Measurements from ENCODE around the gene KRT6C. TPM values are rescaled to one million over a fixed set of nuclear protein-coding genes. Genes with fewer than 3 reads are reported as not detected.
"Not testable (repeated sequence)": the region's sequence is repeated elsewhere in the genome, so short reads cannot be mapped to it uniquely, and the experiment has no call there.

Gene KRT6C
- total RNA-seq, 1 experiment from 2014 or later: not detected

- TF ChIP-seq, protein P1, sequence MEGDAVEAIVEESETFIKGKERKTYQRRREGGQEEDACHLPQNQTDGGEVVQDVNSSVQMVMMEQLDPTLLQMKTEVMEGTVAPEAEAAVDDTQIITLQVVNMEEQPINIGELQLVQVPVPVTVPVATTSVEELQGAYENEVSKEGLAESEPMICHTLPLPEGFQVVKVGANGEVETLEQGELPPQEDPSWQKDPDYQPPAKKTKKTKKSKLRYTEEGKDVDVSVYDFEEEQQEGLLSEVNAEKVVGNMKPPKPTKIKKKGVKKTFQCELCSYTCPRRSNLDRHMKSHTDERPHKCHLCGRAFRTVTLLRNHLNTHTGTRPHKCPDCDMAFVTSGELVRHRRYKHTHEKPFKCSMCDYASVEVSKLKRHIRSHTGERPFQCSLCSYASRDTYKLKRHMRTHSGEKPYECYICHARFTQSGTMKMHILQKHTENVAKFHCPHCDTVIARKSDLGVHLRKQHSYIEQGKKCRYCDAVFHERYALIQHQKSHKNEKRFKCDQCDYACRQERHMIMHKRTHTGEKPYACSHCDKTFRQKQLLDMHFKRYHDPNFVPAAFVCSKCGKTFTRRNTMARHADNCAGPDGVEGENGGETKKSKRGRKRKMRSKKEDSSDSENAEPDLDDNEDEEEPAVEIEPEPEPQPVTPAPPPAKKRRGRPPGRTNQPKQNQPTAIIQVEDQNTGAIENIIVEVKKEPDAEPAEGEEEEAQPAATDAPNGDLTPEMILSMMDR (IDR thresholded peaks at IDR 0.05; ENCODE audit: unreplicated experiment): no peak
- H3K9me3 Mint-ChIP-seq (ENCODE audit: low read depth, unreplicated experiment): no peaks in the 10 kb centered on the region
Observed at GRCh38 chr12:52488736-52489135, 15.1 kb upstream of the KRT6C start.

DNA sequence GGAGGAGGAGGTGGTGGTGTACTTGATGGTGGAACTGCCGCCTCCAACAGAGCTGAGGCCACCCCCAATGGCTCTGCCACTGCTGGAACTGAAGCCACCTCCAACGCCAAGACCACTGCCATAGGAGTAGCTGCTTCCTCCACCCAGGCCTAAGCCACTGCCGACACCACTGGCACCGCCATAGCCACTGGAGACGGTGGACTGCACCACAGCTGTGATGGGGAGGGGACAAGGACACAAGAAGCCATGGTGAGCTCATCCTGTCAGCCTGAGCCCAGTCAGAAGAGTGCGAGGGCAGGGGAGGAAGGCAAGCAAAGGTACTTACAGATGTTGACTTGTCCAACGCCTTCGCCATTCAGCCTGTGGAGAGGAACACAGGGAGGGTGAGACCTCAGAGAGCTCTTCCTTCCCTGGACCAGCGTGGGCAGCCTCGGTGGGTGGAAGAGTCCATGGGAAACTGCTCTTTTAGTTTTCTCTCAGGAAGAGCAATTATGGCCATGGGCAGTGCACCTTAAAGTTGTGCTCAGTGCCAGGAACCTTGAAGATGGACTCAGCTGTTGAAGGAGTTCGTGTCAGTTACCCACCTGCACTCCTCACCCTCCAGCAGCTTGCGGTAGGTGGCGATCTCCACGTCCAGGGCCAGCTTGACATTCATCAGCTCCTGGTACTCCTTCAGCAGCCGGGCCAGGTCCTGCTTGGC lies 14.3 kb upstream of the KRT6C start:
- H3K27me3 Mint-ChIP-seq (ENCODE audit: unreplicated experiment): peaks cover 92% of the 10 kb centered on the region
- intact Hi-C loops (cut with micrococcal nuclease; ENCODE audit: unreplicated experiment); DNase-seq; CTCF ChIA-PET; H3K9me3 Mint-ChIP-seq (ENCODE audit: low read depth, unreplicated experiment); H3K27ac Mint-ChIP-seq (ENCODE audit: unreplicated experiment); H3K36me3 Mint-ChIP-seq (ENCODE audit: insufficient read depth, unreplicated experiment); H3K4me1 Mint-ChIP-seq (ENCODE audit: low read depth, unreplicated experiment); BruUV-seq (replicated peaks); H3K4me3 Mint-ChIP-seq (ENCODE audit: low read depth, unreplicated experiment): not testable (repeated sequence)

More at GRCh38 chr12:52488736-52489135, 15.1 kb upstream of the KRT6C start:
- Mint-ChIP-seq H3K4me1 (ENCODE audit: low read depth, unreplicated experiment) (no peaks in the 10 kb centered on the region), H3K27ac (ENCODE audit: unreplicated experiment) (no peak overlapping the region), H3K4me3 (ENCODE audit: low read depth, unreplicated experiment) (no peak overlapping the region), H3K27me3 (ENCODE audit: unreplicated experiment) (peaks cover 92% of the 10 kb centered on the region), H3K36me3 (ENCODE audit: insufficient read depth, unreplicated experiment) (no peaks in the 10 kb centered on the region)
- intact Hi-C loops (cut with micrococcal nuclease; ENCODE audit: unreplicated experiment): no loop called here
- no peak for DNase-seq
- BruUV-seq (replicated peaks): no TSS peak
- CTCF ChIA-PET: interaction anchor here (0.6 kb wide), 1 partner anchor 178 kb away, joined by 3 read pairs; no protein-coding TSS in a partner anchor

- Mint-ChIP-seq H3K27ac (ENCODE audit: unreplicated experiment) (no peak overlapping the region), H3K36me3 (ENCODE audit: insufficient read depth, unreplicated experiment) (no peaks in the 10 kb centered on the region), H3K27me3 (ENCODE audit: unreplicated experiment) (peaks cover 88% of the 10 kb centered on the region), H3K4me1 (ENCODE audit: low read depth, unreplicated experiment) (no peaks in the 10 kb centered on the region), H3K4me3 (ENCODE audit: low read depth, unreplicated experiment) (no peak overlapping the region), H3K9me3 (ENCODE audit: low read depth, unreplicated experiment) (no peaks in the 10 kb centered on the region)
- CTCF ChIA-PET: no interaction called here
- TF ChIP-seq, protein P1 (IDR thresholded peaks at IDR 0.05; ENCODE audit: unreplicated experiment): no peak
- BruUV-seq (replicated peaks): no TSS peak
- no peak for DNase-seq
- intact Hi-C loops (cut with micrococcal nuclease; ENCODE audit: unreplicated experiment): no loop called here
Observed at GRCh38 chr12:52487211-52487610, 13.6 kb upstream of the KRT6C start.

DNA sequence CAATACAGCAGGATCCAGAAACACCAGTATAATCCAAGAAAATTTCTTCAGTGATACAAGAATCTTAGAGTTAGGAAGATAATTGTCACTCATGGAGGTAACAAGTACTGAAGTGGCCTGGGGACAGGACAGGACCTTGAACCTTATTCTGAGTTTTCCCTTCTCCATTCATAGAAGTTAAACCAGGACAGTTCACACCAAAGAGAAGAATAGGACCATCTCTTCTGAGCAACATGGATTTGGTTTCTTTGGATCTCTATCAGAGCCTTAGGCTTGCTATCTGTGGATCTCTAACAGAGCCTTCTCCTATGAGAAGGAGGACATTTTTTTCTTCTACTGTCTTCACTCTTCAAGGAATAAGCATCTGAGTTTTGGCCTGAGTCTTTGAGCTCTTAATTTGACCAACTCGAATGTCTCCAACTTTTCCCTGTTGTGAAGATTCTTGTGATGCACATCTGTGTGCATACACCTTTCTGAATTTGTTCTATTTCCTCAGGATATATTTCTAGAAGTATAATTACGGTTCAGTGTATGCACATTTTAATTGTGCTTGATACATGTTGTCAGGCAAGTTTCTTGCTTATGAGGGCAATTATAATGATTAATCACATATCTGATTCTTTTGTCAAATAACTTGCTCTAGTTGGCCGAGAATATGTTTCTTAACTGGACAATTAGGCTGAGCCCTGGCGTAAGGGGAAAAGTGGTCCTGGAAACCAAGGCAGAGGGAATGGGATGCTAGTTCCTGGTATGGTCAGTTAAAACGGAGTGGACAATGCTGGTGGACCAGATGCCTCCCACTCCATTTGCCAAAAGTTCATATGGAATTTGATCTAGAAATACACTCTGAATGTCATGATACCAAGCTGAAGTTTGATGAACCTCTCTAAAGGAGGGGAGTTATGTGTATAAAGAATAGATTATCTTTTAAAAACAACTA lies 12.8 kb upstream of the KRT6C start:
- Mint-ChIP-seq H3K4me3 (ENCODE audit: low read depth, unreplicated experiment) (no peak overlapping the region), H3K27ac (ENCODE audit: unreplicated experiment) (no peak overlapping the region), H3K4me1 (ENCODE audit: low read depth, unreplicated experiment) (no peaks in the 10 kb centered on the region), H3K27me3 (ENCODE audit: unreplicated experiment) (peaks cover 80% of the 10 kb centered on the region), H3K36me3 (ENCODE audit: insufficient read depth, unreplicated experiment) (no peaks in the 10 kb centered on the region), H3K9me3 (ENCODE audit: low read depth, unreplicated experiment) (no peaks in the 10 kb centered on the region)
- no TSS peak for BruUV-seq (replicated peaks)
- no peak for DNase-seq
- TF ChIP-seq, protein P1 (IDR thresholded peaks at IDR 0.05; ENCODE audit: unreplicated experiment): no peak
- intact Hi-C loops (cut with micrococcal nuclease; ENCODE audit: unreplicated experiment): no loop called here
- CTCF ChIA-PET: no interaction called here

All from Calu3 (cell line).